Adrenal gland (tissue), 5 donors: ENCODE measurements around the gene GDF10.

Experiments used
- POLR2A ChIP-seq, 2 donors: fragments of 450-650 bp; IDR thresholded peaks; one replicate each; pipeline ENCODE4 v1.6.1; 2017; ENCODE audit warnings: antibody characterized with exemption in 2 of 2, mild to moderate bottlenecking in 2 of 2, moderate library complexity in 1 of 2
- TF ChIP-seq, protein P1 (sequence below), 6 experiments: fragments of 450-650 bp in 4 of 6; fragments of 200-600 bp in 2 of 6; sonication (generic) in 1 of 6; IDR thresholded peaks; 1 replicate in 5 of 6; 2 replicates in 1 of 6; pipeline versions ENCODE4 v1.5.1 to v1.8.0; 2016 to 2021; ENCODE audit warnings: antibody characterized with exemption in 6 of 6, mild to moderate bottlenecking in 2 of 6, moderate library complexity in 1 of 6
- donor health status: DM: no; HTN: no; CAD: no.

DNA sequence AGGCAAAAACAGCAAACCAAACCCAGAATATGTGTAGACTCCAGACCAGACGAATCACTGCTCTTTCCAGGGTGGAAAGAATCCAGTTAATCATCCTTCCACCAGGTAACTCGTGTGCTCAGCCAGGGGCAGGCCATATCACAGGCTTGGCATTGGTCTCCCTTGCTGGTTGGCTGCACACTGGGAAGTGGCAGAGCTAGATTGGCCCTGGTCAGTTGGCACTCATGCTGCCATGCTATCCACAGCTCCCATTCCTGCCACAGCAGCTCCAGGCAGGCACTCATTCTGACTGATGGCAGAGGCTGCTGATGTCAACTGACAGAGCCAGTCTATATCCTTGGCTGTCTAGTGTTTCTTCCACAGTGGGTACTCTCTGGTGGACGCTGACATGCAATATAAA lies 9.7 kb upstream of the GDF10 start:
- TF ChIP-seq, protein P1, sequence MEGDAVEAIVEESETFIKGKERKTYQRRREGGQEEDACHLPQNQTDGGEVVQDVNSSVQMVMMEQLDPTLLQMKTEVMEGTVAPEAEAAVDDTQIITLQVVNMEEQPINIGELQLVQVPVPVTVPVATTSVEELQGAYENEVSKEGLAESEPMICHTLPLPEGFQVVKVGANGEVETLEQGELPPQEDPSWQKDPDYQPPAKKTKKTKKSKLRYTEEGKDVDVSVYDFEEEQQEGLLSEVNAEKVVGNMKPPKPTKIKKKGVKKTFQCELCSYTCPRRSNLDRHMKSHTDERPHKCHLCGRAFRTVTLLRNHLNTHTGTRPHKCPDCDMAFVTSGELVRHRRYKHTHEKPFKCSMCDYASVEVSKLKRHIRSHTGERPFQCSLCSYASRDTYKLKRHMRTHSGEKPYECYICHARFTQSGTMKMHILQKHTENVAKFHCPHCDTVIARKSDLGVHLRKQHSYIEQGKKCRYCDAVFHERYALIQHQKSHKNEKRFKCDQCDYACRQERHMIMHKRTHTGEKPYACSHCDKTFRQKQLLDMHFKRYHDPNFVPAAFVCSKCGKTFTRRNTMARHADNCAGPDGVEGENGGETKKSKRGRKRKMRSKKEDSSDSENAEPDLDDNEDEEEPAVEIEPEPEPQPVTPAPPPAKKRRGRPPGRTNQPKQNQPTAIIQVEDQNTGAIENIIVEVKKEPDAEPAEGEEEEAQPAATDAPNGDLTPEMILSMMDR (IDR thresholded peaks at IDR 0.05): no peak
- no peak for TF ChIP-seq POLR2A (IDR thresholded peaks at IDR 0.05)
